HG03571 (cell line): ENCODE data around the gene STRN4.

Experiments
- ATAC-seq: cut with Tn5 transposase; IDR thresholded peaks from one replicate; pipeline ENCODE4 v1.9.1; 2021; ENCODE audit not compliant: unreplicated experiment

Gene STRN4

GRCh38 chr19:46674416-46675178 is 71.7 kb downstream of the STRN4 start:
- no peak for ATAC-seq

- ATAC-seq = no peak
These were observed 75.4 kb downstream of the STRN4 start for GRCh38 chr19:46670813-46671212.
